Stimulated activated effector memory CD8-positive, alpha-beta T cell treated with anti-CD3 and anti-CD28 coated beads, Interleukin-12 subunit alpha, Interleukin-12 subunit beta, amount 100 ng/mL, for 72 hours (primary cell): ENCODE results near the gene ITGAV.

Experiments
- ATAC-seq: fragments of 150-1000 bp; cut with Tn5 transposase; 2 replicates; pipeline ENCODE4 v1.10.0; 2021
- DNase-seq, 2 donors: peaks; one replicate each; pipeline ENCODE4 v3.0.0; 2021 to 2022; ENCODE audit warnings: low spot score in 2 of 2
- H3K27ac Mint-ChIP-seq: one replicate; pipeline ENCODE4 v1.8.0; 2022; ENCODE audit warnings: mild to moderate bottlenecking, mixed read lengths
- H3K36me3 Mint-ChIP-seq: one replicate; pipeline ENCODE4 v1.8.0; 2022; ENCODE audit warnings: mild to moderate bottlenecking, mixed read lengths
- H3K4me1 Mint-ChIP-seq: one replicate; pipeline ENCODE4 v1.8.0; 2022; ENCODE audit warnings: mixed read lengths
- H3K4me3 Mint-ChIP-seq: one replicate; pipeline ENCODE4 v1.8.0; 2022; ENCODE audit warnings: mild to moderate bottlenecking, mixed read lengths
- H3K9me3 Mint-ChIP-seq: one replicate; pipeline ENCODE4 v1.8.0; 2022; ENCODE audit warnings: mixed read lengths

Gene ITGAV

DNA sequence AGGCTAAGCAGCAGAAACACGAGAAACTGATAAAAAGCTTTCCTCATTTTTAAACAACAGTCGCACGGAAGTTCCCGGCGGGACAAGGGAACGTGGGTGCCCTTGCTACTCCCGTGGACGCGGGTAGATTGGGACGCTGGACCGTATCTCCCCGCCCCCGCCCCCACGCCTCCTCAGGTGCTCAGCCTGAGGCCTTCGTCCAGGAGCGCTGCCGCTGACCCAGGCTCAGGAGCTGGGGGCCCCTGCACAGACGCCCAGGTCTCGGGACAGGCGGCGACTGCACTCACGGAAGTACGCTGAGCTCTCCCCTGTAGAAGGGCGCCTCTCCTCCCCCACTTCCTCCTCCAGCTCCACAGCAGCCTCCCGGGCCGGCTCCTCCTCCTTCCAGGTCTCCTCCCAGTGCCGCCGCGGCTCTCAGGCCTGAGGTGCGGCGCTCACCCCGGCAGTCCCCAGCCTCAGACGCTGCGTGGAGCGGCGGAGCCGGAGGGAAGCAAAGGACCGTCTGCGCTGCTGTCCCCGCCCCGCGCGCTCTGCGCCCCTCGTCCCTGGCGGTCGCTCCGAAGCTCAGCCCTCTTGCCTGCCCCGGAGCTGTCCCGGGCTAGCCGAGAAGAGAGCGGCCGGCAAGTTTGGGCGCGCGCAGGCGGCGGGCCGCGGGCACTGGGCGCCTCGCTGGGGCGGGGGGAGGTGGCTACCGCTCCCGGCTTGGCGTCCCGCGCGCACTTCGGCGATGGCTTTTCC, at the start of gene ITGAV:
TSS of gene ITGAV (plus strand) at position 445 of the 738 bp plus-strand sequence. CDS start at position 728, 283 bp downstream.
- Mint-ChIP-seq H3K27ac (peak within 1 kb of the TSS; percentile 80), H3K36me3 (peaks cover 18% of the 10 kb centered on the region), H3K4me1 (peaks cover 29% of the 10 kb centered on the region), H3K4me3 (peak within 1 kb of the TSS; percentile 77), H3K9me3 (no peaks in the 10 kb centered on the region)
- DNase-seq (peak; percentile 66 to 90), ATAC-seq (peak; percentile 96)

DNA sequence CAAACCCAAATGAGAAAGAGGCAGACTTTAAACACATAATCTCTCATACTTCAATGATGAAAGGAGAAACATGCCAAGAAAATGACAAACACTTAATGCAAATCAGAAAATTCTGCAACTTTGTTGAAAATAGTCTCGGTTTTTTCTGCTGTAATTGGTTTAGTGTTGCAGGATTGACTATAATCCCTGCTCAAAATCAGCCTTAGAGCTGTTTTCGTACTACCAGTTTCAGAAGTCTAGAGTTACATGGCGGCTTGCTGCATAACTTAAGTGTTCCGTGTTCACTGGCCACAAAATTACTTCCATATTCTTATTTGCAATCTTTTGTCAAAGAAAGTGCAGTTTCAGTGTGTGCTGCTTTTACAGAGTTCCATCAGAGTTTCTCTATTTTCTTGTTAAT, 48.9 kb upstream of the ITGAV start:
- ATAC-seq (no peak), DNase-seq (no peak)
- Mint-ChIP-seq H3K9me3 (no peaks in the 10 kb centered on the region), H3K4me3 (no peak overlapping the region), H3K4me1 (no peaks in the 10 kb centered on the region), H3K27ac (no peak overlapping the region), H3K36me3 (no peaks in the 10 kb centered on the region)

DNA sequence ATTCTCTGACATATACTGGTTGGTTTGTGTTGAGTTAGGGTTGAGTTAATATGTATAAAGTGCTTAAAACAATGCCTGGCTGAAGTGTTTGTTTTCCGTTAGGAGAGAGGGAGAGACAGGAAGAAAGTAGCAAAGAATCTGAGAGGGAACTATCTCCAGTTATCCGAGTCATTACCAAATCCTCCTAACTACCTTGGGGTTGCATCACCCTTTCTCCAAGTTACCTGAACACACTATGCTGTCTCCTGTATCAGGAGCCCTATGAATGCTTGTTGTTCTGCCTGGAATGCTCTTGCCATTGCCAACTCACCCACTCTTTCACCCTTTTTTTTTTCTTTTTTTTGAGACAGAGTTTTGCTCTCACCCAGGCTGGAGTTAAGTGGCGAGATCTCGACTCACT, 47.9 kb upstream of the ITGAV start:
- ATAC-seq (no peak), DNase-seq (no peak)
- Mint-ChIP-seq H3K36me3 (no peaks in the 10 kb centered on the region), H3K4me1 (no peaks in the 10 kb centered on the region), H3K9me3 (no peaks in the 10 kb centered on the region), H3K4me3 (no peak overlapping the region), H3K27ac (no peak overlapping the region)

DNA sequence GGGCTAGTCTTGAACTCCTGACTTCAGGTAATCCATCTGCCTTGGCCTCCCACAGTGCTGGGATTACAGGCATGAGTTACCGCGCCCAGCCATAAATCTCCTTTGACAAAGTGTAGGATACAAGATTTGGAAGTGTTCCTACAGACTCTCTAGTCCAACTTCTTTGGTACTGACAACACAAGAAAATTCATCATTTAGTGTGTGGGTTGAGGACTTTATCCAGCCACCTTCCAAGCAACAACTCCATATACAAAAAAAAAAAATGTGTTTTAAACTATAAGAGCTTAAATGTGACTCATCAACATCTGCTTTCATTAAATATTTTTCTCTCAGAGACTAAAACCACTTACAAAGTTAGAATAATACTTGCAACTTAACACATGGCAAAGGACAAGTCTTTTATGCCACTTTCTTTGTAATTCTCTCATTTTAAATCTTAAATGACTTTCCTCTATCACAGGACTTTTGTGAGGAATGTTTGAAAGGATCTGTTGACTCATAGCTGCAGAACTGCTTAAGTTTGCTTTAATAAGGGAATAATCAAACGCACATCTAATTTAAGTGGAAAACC, 46.2 kb upstream of the ITGAV start:
- Mint-ChIP-seq H3K4me1 (no peaks in the 10 kb centered on the region), H3K9me3 (no peaks in the 10 kb centered on the region), H3K4me3 (no peak overlapping the region), H3K36me3 (no peaks in the 10 kb centered on the region), H3K27ac (no peak overlapping the region)
- no peak for ATAC-seq
- no peak for DNase-seq

GRCh38 chr2:186544255-186544675, 45.6 kb upstream of the ITGAV start:
- DNase-seq: no peak
- Mint-ChIP-seq H3K9me3 (no peaks in the 10 kb centered on the region), H3K4me1 (no peaks in the 10 kb centered on the region), H3K4me3 (no peak overlapping the region), H3K27ac (no peak overlapping the region), H3K36me3 (no peaks in the 10 kb centered on the region)
- ATAC-seq: no peak

DNA sequence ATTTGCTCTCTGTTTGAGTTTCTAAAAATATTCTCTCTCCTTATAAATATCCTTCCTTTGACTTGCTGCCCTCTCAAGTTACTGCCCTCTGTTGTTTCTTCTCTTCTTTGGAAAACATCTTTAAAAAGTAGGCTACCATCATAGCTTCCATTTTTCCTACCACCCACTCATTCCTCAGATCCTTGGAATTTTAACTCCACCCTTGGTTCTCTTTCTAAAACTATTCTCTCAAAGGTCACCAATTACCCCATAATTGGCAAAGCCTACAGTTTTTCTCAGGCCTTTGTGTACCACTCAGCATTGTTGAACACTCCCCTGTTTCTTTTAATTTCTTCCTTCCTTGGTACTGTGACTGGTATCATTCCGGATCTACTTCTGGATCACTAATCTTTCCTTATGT, 43.0 kb upstream of the ITGAV start:
- DNase-seq (no peak), ATAC-seq (no peak)
- Mint-ChIP-seq H3K27ac (no peak overlapping the region), H3K9me3 (no peaks in the 10 kb centered on the region), H3K4me3 (no peak overlapping the region), H3K4me1 (no peaks in the 10 kb centered on the region), H3K36me3 (no peaks in the 10 kb centered on the region)

DNA sequence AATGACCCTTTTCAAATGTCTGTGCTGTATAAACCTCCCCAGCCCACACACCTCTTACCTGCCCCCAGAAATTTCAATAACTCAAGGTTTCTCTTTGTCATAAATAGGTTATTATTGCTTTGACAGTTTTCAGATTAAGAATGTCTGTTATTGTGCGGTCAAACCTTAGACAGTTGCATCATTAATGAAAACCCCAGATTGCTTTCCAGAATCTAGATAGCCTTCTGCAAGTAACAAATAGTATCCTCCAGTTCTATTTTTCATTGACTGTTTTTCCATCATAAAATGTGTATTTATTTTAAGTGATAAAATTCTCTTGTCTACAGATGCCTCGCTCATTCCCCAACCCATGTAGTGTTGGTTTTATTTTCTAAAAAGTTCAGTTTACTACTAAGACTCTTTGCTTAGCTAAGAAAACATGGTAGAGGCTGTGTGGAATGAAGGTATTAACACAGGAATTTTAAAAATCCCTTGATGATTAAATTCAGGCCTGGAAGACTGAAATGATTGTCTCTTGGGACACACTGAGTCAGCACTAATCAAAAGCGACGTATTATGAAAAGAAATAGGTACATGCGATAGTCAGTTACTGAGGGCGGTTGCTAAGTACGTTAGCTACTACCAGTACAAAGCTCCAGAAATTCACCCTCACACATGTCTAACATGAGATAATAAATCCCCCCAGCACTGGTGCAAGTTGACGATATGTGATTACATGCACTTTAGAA, 38.4 kb upstream of the ITGAV start:
- no peaks in the 10 kb centered on the region for H3K4me1 Mint-ChIP-seq
- H3K9me3 Mint-ChIP-seq: no peaks in the 10 kb centered on the region
- no peak overlapping the region for H3K27ac Mint-ChIP-seq
- no peak for DNase-seq
- H3K36me3 Mint-ChIP-seq: no peaks in the 10 kb centered on the region
- no peak overlapping the region for H3K4me3 Mint-ChIP-seq
- ATAC-seq: no peak

- no peaks in the 10 kb centered on the region for H3K4me1 Mint-ChIP-seq
- no peak overlapping the region for H3K27ac Mint-ChIP-seq
- H3K9me3 Mint-ChIP-seq: no peaks in the 10 kb centered on the region
- H3K4me3 Mint-ChIP-seq: no peak overlapping the region
- no peaks in the 10 kb centered on the region for H3K36me3 Mint-ChIP-seq
- ATAC-seq (peak; percentile 51), DNase-seq (no peak)
Observed at GRCh38 chr2:186554429-186554828, 35.4 kb upstream of the ITGAV start.

DNA sequence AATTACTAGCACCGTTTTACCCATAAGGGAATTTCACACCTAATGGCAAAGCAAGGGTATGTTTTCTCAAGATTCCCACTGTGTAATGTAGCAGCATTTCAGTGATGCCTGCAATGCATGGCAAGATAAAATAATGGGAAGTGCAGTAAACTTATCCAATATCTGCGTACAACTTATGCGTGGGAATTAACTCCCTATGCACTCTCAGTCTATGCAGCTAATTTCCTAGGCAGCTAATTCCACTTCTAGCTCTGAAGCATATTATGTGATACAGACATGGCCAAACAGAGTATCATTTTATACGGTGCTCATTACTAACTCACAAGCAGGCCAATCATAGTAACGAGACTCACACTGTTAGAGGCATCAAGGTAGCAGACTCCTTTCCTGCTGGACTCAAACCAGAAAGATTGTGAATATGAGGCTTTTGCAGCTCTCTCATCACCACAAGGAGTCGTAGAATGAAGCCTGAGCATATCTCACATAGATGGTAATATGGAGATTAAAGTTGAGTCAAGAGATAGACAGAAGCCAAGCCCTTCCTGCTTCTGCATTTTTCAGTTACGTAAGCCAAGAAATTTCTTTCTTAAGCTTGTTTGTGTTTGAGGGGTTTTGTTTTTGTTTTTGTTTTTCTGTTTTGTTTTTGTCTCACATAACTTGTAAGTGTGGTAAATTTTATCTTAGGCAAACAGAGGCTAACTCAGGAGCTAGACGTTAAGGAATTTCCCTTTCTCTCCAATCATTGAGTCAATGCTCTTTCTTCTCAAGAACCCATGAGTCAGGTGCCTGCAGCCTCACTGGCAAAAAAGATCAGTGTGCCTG, 34.8 kb upstream of the ITGAV start:
- no peaks in the 10 kb centered on the region for H3K4me1 Mint-ChIP-seq
- no peak for DNase-seq
- ATAC-seq: peak; percentile 60
- H3K27ac Mint-ChIP-seq: no peak overlapping the region
- no peaks in the 10 kb centered on the region for H3K36me3 Mint-ChIP-seq
- no peak overlapping the region for H3K4me3 Mint-ChIP-seq
- no peaks in the 10 kb centered on the region for H3K9me3 Mint-ChIP-seq

DNA sequence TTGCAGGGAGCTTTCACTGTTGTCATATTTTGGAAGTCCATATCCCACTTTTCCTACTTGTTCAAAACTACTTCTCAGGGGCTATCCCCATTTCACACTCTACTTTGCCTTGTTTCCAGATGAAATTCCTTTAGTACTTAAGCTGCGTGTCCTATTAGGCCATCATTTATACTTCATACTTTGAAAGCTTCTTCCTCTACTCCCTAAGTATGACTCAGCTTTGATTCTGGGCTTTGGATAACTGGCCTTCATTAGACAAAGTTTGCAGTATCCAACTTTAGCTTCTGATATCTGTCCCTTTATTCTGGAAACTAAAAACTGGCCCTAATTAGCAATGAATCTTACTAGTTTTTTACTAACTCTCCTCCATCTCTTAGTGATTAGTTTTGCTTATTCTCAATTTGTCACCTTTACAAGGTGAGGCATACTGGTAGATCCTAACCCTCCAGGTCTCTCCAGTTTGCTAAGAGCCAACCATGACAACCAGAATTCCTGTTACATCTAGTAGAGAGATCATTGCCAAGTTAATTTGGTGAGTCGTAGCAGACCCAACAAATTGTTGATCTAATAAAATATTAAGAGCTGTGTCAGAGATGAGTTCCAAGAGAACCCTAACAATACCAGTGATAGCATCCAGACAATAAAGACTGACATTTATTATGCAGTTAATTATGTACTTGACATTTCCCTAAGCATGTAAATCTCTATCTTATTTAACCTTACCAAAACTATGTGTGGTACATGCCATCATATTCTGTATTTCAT, 31.2 kb upstream of the ITGAV start:
- Mint-ChIP-seq H3K4me3 (no peak overlapping the region), H3K36me3 (no peaks in the 10 kb centered on the region), H3K4me1 (no peaks in the 10 kb centered on the region), H3K27ac (no peak overlapping the region), H3K9me3 (peaks cover 3% of the 10 kb centered on the region)
- DNase-seq: no peak
- no peak for ATAC-seq

GRCh38 chr2:186559370-186559769, 30.5 kb upstream of the ITGAV start:
- ATAC-seq (no peak), DNase-seq (no peak)
- H3K4me3 Mint-ChIP-seq: no peak overlapping the region
- H3K36me3 Mint-ChIP-seq: no peaks in the 10 kb centered on the region
- H3K9me3 Mint-ChIP-seq: peaks cover 5% of the 10 kb centered on the region
- H3K4me1 Mint-ChIP-seq: no peaks in the 10 kb centered on the region
- H3K27ac Mint-ChIP-seq: no peak overlapping the region

DNA sequence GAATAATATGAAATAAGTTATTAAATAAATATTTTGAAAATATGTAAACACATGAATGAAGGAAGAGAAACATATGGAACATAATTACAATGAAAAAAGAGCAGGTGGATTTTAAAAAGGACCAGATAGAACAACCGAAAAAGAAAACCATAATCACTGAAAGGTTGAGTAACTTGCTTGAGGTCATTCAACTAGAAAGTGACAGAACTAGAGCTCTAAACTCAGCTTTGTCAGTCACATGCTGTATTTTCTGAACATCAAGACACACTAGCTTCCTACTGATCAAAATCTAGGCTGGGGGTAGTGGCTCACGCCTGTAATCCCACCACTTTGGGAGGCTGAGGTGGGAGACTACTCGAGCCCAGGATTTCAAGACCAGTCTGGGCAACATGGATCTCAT, 30.0 kb upstream of the ITGAV start:
- ATAC-seq (no peak), DNase-seq (no peak)
- H3K9me3 Mint-ChIP-seq: peaks cover 5% of the 10 kb centered on the region
- no peak overlapping the region for H3K27ac Mint-ChIP-seq
- no peaks in the 10 kb centered on the region for H3K4me1 Mint-ChIP-seq
- no peaks in the 10 kb centered on the region for H3K36me3 Mint-ChIP-seq
- no peak overlapping the region for H3K4me3 Mint-ChIP-seq

DNA sequence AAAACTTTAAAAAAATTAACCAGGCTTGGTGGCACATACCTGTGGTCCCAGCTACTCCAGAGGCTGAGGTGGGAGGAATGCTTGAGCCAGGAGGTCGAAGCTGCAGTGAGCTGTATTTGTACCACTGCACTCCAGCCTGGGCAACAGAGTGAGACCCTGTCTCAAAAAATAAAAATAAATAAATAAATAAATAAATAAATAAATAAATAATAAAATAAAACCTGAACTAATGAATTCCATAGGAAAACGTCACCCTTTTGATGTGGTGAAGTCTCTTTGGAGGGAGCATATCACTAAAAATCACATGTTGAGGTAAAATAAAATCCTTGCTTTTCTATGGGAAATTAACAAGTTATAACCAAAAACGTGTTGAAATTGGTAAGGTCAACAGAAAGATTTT, 29.6 kb upstream of the ITGAV start:
- DNase-seq (no peak), ATAC-seq (no peak)
- Mint-ChIP-seq H3K36me3 (no peaks in the 10 kb centered on the region), H3K4me1 (no peaks in the 10 kb centered on the region), H3K4me3 (no peak overlapping the region), H3K27ac (no peak overlapping the region), H3K9me3 (peaks cover 5% of the 10 kb centered on the region)

GRCh38 chr2:186561467-186562208, 28.2 kb upstream of the ITGAV start:
- no peaks in the 10 kb centered on the region for H3K36me3 Mint-ChIP-seq
- DNase-seq (no peak), ATAC-seq (no peak)
- no peak overlapping the region for H3K27ac Mint-ChIP-seq
- H3K9me3 Mint-ChIP-seq: peaks cover 5% of the 10 kb centered on the region
- H3K4me1 Mint-ChIP-seq: no peaks in the 10 kb centered on the region
- H3K4me3 Mint-ChIP-seq: no peak overlapping the region
